Activated T-helper 17 cell treated with anti-CD3 and anti-CD28 coated beads, Interleukin-2, amount 50 U/mL, for 72 hours (primary cell): ENCODE results near the gene CFAP53. TPM values are rescaled to one million over a fixed set of nuclear protein-coding genes. Genes with fewer than 3 reads are reported as not detected.

Experiments used
- ATAC-seq: fragments of 150-1000 bp; cut with Tn5 transposase; replicated peaks from 2 replicates; pipeline ENCODE4 v1.10.0; 2021; ENCODE audit warnings: mild to moderate bottlenecking, moderate library complexity
- H3K27ac Mint-ChIP-seq: one replicate; pipeline ENCODE4 v1.8.0; 2022; ENCODE audit warnings: mixed read lengths
- H3K27me3 Mint-ChIP-seq: one replicate; pipeline ENCODE4 v1.8.0; 2022; ENCODE audit warnings: mixed read lengths
- H3K36me3 Mint-ChIP-seq: one replicate; pipeline ENCODE4 v1.8.0; 2022; ENCODE audit warnings: low read depth, mild to moderate bottlenecking, mixed read lengths
- H3K4me1 Mint-ChIP-seq: one replicate; pipeline ENCODE4 v1.8.0; 2022; ENCODE audit warnings: mixed read lengths
- H3K4me3 Mint-ChIP-seq: one replicate; pipeline ENCODE4 v1.8.0; 2022; ENCODE audit warnings: mild to moderate bottlenecking, mixed read lengths
- H3K9me3 Mint-ChIP-seq: one replicate; pipeline ENCODE4 v1.8.0; 2022; ENCODE audit warnings: mixed read lengths
- total RNA-seq, 2 donors: library from RNA; stranded (reverse); gene quantifications; one replicate each; pipeline ENCODE4 v1.2.3, GENCODE V29; 2022

The CFAP53 gene
- total RNA-seq, 2 donors from 2014 or later: 0.61 to 3.0 TPM

- Mint-ChIP-seq H3K27ac (no peak overlapping the region), H3K4me3 (no peak overlapping the region), H3K9me3 (no peaks in the 10 kb centered on the region), H3K4me1 (no peaks in the 10 kb centered on the region), H3K36me3 (no peaks in the 10 kb centered on the region), H3K27me3 (peaks cover 30% of the 10 kb centered on the region)
- no peak for ATAC-seq
These were observed 84.7 kb downstream of the CFAP53 start for GRCh38 chr18:50181590-50181989.

- peaks cover 40% of the 10 kb centered on the region for H3K27me3 Mint-ChIP-seq
- no peaks in the 10 kb centered on the region for H3K36me3 Mint-ChIP-seq
- no peak overlapping the region for H3K27ac Mint-ChIP-seq
- no peaks in the 10 kb centered on the region for H3K4me1 Mint-ChIP-seq
- no peak for ATAC-seq
- no peaks in the 10 kb centered on the region for H3K9me3 Mint-ChIP-seq
- no peak overlapping the region for H3K4me3 Mint-ChIP-seq
These were observed 86.8 kb downstream of the CFAP53 start for GRCh38 chr18:50179465-50179864.

GRCh38 chr18:50177294-50177992 is 88.9 kb downstream of the CFAP53 start:
- H3K36me3 Mint-ChIP-seq: no peaks in the 10 kb centered on the region
- no peaks in the 10 kb centered on the region for H3K4me1 Mint-ChIP-seq
- no peak overlapping the region for H3K27ac Mint-ChIP-seq
- peaks cover 34% of the 10 kb centered on the region for H3K27me3 Mint-ChIP-seq
- ATAC-seq: no peak
- no peaks in the 10 kb centered on the region for H3K9me3 Mint-ChIP-seq
- H3K4me3 Mint-ChIP-seq: no peak overlapping the region

Other genes with a start within 250 kb of the CFAP53 start
- gene MYO5B, start 71.3 kb downstream of the CFAP53 start, total RNA-seq: under 1 TPM in 1 of 2 donors, not detected in 1; 0.29 TPM
- gene MBD1, start 15.0 kb upstream of the CFAP53 start, total RNA-seq: 10 to 100 TPM; 89.9 to 98.7 TPM
- gene CXXC1, start 21.2 kb upstream of the CFAP53 start, total RNA-seq: 100 to 1,000 TPM; 125 to 129 TPM
- 10 to 100 TPM; 40.7 to 42.9 TPM for gene SKA1, start 108.6 kb upstream of the CFAP53 start, total RNA-seq